Measurements from ENCODE around the gene HTR1E. TPM values are rescaled to one million over a fixed set of nuclear protein-coding genes. Genes with fewer than 3 reads are reported as not detected.
"Not testable (repeated sequence)": the region's sequence is repeated elsewhere in the genome, so short reads cannot be mapped to it uniquely, and the experiment has no call there.

The HTR1E gene, protein sequence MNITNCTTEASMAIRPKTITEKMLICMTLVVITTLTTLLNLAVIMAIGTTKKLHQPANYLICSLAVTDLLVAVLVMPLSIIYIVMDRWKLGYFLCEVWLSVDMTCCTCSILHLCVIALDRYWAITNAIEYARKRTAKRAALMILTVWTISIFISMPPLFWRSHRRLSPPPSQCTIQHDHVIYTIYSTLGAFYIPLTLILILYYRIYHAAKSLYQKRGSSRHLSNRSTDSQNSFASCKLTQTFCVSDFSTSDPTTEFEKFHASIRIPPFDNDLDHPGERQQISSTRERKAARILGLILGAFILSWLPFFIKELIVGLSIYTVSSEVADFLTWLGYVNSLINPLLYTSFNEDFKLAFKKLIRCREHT
- total RNA-seq (2014; rRNA removed; shearing (Covaris generic)): not detected in 2 replicates

DNA sequence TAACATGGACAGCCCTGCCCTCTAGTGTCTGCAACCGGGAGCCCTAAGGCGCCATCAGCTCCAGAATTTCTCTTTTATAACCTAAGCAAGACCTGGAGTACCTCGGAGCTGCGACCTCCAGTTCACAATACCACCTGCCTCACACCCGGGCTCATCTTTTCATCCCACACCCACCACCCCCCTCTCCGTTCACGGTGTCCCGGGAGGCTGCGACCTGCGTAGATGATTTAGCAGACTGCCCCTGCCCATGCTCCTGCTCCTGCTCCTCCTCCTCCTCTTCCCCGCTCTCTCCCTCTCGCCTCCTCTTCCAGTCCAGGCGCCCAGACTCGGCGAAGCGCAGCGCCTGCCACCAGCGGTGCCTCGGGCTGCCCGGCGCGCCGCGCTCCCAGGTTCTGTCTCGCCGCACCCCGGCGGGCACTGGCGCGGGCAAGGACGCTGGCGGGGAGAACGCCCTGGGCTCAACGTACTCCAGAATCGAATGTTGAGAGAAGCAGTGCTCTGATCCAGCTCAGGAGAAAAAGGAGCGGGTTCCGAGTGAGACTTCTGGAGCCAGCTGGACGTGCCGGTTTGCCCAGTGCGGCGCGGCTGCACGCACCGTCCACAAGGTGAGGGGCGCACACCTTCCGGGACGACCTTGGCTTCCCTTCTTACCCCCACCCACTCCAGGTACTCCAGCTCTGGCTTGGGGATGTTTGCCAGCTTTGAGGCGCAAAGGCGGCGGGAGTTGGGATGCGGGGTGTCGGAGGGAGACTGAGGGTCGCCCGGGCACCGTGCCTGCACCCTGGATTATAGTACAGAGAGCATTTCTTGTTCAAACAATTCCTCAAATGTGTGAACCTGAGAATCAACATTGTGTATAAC lies at the start of gene HTR1E:
HTR1E (plus strand) TSS at position 310 of the 861 bp plus-strand sequence. CDS start 77,807 bp downstream, outside the sequence.
- peak; percentile 88 for DNase-seq (ENCODE audit: low spot score)
- in situ Hi-C loops (cut with HindIII; ENCODE audit: low sequenced_read_pairs): no loop called here

DNA sequence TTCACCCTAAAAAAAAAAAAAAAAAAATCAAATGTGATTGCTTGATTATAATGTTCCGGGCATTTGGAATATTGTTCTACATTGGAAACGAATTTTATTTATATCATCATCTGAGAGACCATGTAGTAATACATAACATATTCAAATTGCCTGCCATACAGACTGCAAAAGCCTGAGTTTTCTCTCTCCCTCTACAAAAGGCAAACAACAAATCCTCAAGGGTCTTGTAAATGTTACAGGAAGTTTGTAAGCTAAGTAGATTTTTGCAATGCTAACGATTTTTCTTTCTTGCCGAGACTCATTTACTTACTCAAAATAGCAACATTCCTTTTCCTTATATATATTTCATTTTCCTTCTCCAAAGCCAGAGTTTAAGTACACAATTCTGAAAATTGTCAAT lies 49.0 kb upstream of the HTR1E start:
- no peak for DNase-seq (ENCODE audit: low spot score)
- in situ Hi-C loops (cut with HindIII; ENCODE audit: low sequenced_read_pairs): no loop called here

DNA sequence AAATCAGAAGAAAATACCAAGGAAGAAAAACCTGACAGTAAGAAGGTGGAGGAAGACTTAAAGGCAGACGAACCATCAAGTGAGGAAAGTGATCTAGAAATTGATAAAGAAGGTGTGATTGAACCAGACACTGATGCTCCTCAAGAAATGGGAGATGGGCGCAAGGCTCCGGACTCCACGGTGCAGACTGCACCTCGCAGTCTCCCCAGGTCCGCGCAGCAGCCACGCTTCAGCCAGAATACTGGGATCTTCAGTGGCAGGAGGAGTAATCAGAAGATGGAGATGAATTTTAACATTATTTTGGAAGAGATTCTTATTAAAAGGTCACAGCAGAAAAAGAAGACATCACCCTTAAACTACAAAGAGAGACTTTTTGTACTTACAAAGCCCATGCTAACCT lies 40.1 kb upstream of the HTR1E start:
- in situ Hi-C loops (cut with HindIII; ENCODE audit: low sequenced_read_pairs); DNase-seq (ENCODE audit: low spot score): not testable (repeated sequence)

DNA sequence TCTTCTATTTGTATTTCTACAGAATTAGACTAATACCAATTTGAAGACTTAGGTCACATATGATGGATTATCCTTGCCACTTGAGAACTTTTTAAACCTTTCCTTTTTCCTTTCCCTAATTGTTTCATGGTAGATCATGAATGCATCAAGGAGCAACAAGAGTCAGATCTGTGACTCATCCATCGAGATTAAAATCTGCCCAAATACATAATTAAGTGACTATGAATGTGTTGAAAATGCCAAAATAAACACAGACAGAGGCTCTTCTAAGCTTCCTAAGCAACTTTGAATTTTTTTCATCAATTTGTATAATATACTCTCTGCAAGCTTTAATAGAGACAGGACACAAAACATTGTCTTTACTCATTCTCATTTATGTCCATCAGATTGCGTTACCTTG lies 23.5 kb upstream of the HTR1E start:
- no peak for DNase-seq (ENCODE audit: low spot score)
- in situ Hi-C loops (cut with HindIII; ENCODE audit: low sequenced_read_pairs): no loop called here

DNA sequence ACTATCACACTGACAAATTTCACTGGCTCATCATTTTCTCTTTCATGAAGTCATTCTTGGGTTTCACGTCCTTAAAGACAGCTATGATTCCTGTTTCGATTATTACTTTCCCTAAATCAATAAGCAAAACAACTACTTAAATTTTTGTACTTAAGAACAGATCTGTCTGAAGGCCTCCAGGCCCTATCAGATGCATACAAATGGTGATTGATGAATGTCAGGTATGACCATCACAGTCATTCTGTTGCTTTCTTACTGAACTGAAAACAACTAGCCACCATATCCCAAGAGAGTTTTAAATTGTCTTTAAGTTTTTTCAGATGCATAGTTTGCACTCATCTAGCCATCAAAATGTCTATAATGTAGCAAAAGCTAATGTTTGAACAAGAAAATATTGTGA lies 20.9 kb upstream of the HTR1E start:
- DNase-seq (ENCODE audit: low spot score): no peak
- in situ Hi-C loops (cut with HindIII; ENCODE audit: low sequenced_read_pairs): no loop called here

DNA sequence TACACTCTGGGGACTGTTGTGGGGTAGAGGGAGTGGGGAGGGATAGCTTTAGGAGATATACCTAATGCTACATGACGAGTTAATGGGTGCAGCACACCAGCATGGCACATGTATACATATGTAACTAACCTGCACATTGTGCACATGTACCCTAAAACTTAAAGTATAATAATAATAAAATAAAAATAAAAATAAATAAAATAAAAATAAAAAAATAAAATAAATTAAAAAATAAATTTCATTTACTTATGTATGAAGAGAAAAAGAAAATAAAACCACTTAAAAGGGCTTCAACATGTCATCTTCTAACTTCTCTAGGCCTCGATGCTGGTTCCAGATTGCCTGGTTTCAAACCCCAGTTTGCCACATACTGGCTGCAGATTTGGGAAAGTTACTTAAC lies 10.2 kb upstream of the HTR1E start:
- DNase-seq (ENCODE audit: low spot score); in situ Hi-C loops (cut with HindIII; ENCODE audit: low sequenced_read_pairs): not testable (repeated sequence)

DNA sequence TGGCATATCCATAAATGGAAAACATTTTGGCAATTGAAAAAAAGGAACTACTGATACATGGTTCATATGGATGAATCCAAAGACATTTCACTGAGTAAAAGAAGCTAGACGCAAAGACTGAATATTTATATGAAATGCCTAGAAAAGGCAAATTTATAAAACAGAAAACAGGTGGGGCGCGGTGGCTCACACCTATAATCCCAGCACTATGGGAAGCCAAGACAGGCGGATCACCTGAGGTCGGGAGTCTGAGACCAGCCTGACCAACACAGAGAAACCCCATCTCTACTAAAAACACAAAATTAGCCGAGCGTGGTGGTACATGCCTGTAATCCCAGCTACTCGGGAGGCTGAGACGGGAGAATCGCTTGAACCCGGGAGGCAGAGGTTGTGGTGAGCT lies 9.5 kb upstream of the HTR1E start:
- DNase-seq (ENCODE audit: low spot score); in situ Hi-C loops (cut with HindIII; ENCODE audit: low sequenced_read_pairs): not testable (repeated sequence)

DNA sequence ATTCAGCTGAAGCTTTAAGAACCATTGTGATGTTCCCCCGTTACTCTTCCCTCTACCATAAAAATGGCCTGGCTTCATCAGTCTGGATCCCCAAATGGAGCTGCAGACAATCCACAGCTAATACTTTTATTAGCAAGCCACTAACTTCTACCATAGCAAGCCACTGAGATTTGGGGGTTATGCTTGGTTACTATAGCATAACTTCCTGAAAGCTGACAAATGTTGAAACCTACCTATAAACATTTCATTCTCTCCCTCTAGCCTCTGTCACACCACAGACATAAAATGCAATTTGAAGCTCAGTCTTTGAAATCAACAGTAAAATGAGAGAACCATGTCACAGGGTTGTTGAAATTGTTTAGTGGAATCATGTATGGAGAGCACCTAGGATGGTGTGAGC lies 3.0 kb upstream of the HTR1E start:
- no peak for DNase-seq (ENCODE audit: low spot score)
- in situ Hi-C loops (cut with HindIII; ENCODE audit: low sequenced_read_pairs): no loop called here

DNA sequence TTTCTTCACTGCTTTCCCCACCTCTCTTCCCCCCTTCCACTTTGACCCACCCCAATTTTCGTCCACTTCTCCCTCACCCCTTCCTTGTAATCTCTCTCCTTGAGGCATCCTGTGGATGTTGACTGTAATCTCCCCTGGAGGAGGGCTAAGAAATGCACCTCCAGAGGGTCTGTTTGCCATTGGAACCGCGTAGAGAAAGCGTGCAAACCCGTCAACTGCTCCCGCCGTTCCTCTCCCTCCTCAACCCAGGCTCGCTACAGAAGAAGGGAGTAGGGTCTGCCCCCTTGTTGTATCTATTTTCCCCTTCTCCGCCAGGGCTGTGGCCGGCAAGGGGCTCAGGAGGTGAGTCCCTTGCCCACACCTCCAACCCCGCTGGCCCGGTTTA lies 502 bp upstream of the HTR1E start:
- DNase-seq (ENCODE audit: low spot score): no peak
- in situ Hi-C loops (cut with HindIII; ENCODE audit: low sequenced_read_pairs): no loop called here

DNA sequence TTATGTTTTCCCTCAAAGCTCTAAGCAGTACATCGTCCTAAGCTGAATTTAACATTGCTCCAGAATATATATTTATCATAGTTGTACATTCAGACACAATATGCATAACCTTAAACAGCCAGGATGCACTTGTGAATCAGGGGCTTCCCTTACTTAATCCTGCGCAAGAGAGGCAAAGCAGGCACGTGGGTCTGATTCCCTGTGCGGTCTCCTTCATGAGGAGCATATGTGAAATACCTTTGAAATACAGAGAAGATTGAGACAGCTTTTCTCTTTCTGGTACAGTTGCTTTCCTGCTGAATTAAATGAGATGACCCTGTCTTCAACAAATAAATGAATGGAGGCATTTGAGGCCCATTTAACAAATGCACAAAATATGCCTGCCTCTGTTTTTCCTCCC lies 1.5 kb downstream of the HTR1E start:
- in situ Hi-C loops (cut with HindIII; ENCODE audit: low sequenced_read_pairs): no loop called here
- DNase-seq (ENCODE audit: low spot score): peak; percentile 52

DNA sequence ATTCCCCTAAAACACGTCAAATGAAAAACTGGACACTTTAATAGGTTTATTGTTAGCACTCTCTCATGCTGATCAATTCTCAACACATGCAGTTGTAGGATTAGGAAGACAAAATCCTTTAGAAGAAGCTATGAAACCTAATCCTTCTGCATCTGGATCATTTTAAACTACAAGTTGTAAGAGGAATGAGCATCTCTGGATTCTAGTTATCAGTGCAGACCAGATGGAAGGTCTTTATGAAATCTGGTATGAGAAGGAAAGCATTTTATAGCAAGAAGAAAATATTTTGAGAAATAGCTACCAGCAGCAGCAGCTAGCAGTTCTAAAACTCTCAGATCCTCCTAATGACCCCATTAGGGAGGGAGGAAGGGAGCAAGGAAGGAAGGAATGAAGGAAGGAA lies 4.1 kb downstream of the HTR1E start:
- in situ Hi-C loops (cut with HindIII; ENCODE audit: low sequenced_read_pairs): no loop called here
- DNase-seq (ENCODE audit: low spot score): no peak

DNA sequence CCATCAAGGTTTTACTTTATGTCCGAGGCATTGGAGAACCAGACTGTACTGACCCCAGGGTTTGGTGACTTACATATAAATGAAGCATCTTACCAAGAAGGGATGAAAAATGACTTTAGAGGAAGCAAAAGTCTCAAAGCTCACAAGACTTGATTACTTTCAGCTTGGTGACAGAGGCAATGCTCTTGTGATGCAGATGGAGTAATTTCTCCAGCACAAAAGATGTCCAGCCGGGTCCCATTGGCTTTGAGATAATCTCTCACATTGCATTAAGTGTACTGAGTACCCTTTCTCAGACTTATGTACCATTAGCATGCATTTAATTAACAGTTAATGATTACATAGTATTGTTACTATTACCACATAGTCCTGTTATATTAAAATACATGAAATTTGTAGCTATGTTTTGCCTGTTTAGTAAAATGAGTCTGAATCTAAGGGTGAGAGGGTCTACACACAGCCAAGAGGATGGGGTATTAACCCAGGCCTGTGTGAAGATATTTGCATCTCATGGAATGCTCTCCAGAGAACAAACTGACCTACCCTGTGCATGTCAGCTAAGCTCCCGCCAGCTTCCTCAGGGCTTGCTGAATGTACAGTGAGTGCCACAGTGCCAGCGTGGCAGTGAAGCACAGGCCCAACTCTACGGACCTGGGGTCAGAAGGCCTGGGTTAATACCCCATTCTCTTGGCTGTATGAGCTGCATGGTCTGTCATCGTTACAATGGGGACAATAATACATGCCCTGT lies 5.6 kb downstream of the HTR1E start:
- in situ Hi-C loops (cut with HindIII; ENCODE audit: low sequenced_read_pairs): no loop called here
- no peak for DNase-seq (ENCODE audit: low spot score)

DNA sequence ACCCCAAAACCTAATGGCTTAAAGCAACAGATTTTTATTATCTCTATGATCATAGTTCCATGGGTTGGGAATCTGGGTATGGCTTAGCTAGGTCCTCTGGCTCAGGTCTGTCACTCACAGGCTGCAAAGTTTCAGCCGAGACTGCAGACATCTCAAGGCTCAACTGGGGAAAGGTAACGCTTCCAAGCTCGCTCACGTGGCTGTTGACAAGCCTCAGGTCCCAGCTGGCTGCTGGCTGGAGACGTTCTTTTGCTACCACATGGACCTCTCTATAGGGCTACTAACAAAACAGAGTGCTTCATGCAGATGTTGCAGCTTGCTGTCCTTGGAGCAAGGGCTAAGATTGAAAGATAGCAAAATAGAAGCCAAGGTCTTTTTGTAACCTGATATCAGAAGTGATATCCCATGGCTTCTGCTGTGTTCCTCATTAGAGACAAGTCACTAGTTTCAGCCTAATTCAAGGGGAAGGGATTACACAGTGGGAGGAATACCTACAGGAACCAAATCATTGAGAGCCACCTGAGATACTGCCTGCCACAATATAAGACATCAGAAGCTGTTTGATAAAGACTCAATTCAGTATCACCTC lies 6.6 kb downstream of the HTR1E start:
- in situ Hi-C loops (cut with HindIII; ENCODE audit: low sequenced_read_pairs): no loop called here
- no peak for DNase-seq (ENCODE audit: low spot score)

DNA sequence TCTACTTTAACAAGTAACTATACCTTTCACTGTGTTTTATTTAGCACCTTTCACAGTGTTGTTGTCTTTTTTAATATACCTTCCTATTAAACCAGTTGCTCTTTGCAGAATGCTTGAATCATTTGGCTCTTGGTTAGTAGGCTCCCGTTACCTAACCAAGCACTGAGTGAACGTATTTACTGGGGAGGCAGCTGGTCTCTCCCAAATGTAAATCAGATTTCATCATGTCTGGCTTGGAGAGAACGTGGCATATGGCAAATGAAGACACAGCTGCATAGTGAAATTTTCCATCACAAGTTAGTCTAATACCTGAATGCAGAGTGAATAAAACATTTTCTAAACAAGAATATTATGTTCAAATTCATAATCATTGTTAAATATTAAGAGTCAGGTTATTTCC lies 12.4 kb downstream of the HTR1E start:
- DNase-seq (ENCODE audit: low spot score): peak; percentile 61
- in situ Hi-C loops (cut with HindIII; ENCODE audit: low sequenced_read_pairs): no loop called here

DNA sequence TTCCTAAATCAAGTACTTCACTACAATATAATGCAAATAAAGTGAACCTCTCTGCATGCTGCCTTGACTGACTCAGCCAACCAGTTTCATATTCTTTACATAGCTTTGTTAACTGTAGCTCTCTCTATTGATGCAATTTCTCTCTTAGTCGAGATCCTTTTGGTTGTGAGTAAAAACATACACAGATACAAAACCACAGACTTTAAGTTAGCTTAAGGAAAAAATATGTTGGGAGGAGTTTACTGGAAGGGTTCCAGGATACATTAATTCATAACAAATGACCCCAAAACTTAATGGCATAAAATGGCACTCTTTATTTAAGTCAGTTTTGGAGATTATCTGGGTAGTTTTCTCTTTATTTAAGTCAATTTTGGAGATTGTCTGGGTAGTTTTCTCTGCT lies 15.7 kb downstream of the HTR1E start:
- no peak for DNase-seq (ENCODE audit: low spot score)
- in situ Hi-C loops (cut with HindIII; ENCODE audit: low sequenced_read_pairs): no loop called here

DNA sequence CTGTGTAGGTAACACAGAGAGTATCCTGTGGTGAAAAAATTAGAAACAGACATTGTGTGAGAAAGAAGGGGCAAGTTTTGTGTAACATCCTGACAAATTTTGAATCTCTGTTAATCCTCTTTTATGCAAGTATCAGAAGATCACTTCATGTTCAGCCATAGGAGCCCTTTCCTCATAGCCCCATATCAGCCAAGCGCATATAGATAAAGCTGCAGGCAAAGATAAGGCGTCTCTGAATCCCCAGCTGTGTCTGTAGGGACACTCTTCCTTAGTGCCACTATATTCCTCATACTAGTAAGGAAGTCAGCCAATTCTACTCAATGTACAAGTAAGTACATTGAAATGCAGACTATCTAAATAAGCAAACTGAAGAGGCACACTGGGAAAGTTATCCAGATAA lies 22.3 kb downstream of the HTR1E start:
- in situ Hi-C loops (cut with HindIII; ENCODE audit: low sequenced_read_pairs): no loop called here
- DNase-seq (ENCODE audit: low spot score): no peak

DNA sequence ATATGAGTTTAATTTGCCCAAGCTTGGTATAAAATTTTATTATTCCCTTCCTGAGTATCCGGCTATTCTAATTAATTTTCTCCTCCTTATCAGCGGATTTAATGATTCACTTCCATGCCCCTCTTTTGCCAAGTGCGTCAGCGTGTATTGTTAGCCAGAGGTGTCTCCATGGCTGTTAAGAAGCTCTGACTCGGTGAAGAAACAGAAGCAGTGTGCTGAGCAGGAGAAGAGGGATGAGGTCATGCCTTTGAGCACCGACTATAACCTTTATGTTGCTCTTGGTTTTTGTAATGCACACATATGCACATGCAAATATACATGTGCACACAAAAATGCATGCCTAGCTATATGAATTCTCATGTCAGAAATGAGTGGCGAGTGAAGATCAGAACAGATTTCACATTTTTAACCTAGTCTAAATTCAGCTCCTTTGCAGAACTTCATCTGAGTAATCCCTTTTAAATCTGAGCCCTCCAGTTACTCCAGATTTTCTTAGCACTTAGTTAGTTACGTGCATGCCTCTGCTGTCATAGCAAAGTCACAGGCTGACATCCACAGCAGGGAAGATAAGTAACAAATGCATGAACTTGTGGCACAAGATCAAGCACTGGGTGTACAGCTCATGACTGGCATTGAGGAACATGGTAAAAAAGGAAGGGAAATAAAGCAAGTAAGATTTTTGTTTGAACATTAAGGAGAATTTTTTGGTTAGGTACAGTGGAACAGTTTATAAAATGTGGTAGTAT lies 24.3 kb downstream of the HTR1E start:
- in situ Hi-C loops (cut with HindIII; ENCODE audit: low sequenced_read_pairs): no loop called here
- DNase-seq (ENCODE audit: low spot score): no peak

DNA sequence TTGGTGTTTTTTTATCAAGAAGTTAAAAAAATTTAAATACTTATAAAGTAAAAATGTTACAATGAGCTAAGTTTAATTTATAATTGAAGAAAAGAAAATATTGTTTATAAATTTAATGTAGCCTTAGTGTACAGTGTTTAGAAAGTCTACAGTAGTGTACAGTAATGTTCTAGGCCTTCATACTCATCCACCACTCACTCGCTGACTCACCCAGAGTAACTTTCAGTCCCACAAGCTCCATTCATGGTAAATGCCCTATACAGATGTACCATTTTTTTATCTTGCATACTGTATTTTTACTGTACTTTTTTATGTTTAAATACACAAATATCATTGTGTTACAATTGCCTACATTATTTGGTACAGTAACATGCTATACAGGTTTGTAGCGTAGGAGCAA lies 26.0 kb downstream of the HTR1E start:
- in situ Hi-C loops (cut with HindIII; ENCODE audit: low sequenced_read_pairs): no loop called here
- no peak for DNase-seq (ENCODE audit: low spot score)

DNA sequence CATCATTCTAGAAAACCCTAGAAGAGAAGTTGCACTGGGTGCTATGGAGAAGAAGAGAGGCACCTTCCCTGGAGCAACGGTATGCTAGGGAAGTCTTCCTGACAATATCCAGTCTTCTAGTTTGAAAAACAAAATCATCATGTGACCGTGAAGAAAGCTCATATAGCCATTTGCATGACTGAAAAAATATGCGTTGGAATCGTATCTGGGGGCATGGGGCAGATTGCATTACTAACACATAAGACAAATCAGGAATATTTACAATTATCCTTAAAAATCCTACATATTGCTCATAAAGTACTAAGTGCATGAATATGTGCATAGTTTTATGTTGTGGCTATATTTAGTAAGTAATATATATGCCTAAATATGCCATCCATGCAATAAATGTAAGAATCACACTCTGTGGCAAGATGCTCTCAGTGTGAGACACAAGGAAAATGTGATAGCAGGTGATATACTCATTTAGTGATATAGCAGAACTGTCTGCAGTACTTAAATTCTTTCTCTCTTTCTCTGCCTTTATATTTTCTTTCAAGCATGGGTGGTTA lies 26.8 kb downstream of the HTR1E start:
- DNase-seq (ENCODE audit: low spot score): no peak
- in situ Hi-C loops (cut with HindIII; ENCODE audit: low sequenced_read_pairs): no loop called here
